Hypothalamus (tissue), 51 donors: ENCODE data around the gene STEAP1B.
"Not testable (repeated sequence)": the region's sequence is repeated elsewhere in the genome, so short reads cannot be mapped to it uniquely, and the experiment has no call there.

Source experiments
- DNase-seq, 51 donors: peaks; one replicate each; lab custom pipeline; 2025; lab: John Stamatoyannopoulos, UW

The STEAP1B gene

DNA sequence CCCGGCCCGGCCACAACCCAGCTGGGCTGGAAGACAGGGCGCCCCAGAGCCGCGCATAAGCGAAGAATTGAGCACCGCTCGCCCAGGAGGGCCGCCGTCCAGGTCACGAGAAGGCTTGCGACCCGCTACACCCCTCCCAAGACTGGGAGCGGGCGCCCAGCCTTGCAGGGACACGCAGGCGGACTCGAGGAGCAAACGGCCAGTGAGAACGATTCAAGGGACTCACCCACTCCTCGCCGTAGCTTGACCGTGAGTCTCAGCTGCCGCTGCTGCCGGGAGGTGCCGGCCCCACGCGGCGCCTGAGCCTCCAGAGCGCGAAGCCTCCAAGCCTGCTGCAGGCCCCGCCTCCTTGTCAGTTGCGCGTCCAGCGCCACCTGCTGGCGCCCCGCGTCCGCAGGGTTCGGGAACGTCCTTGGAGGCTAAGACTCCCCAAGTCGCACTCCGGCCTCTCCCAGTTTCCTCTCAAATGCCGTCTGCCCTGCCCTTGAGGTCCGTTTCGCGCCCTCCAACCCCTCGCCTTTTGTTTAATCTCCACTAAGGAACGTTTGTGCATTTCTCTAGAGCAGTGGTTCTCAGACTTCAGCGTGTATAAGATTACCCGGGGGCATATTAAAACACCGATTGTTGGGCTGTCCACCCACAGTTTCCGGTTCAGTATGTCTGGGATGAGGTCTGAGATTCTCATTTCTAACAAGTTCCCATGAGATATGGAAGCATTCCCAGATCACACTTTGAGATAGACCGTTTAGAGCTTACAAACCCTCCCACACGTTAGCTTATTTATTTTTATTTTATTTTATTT lies at the start of gene STEAP1B:
Gene STEAP1B, minus strand, starts transcription at position 301 of the 802 bp plus-strand sequence. CDS start 5,333 bp downstream, outside the sequence.
- DNase-seq, result peak in 50 of 51 donors; percentile 17 to 88 (median 63)

DNA sequence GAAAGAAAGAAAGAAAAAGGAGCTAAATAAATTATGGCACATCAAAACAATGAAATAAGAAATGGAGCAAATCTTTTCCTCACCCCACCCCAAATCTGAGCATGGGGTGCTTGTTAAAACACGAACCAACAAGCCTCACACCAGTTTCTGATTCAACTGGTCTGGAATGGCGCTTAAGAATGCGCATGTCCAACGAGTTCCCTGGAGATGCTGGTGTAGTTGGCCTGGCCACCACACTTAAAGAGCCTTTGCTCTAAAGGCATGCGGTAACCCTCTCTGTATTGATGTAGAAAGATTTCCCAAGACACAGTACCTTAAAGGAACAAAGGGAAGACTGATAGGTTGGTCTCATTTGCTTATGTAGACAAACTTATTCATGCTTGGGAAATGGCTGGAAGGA lies 49.1 kb upstream of the STEAP1B start:
- DNase-seq, result no peak

DNA sequence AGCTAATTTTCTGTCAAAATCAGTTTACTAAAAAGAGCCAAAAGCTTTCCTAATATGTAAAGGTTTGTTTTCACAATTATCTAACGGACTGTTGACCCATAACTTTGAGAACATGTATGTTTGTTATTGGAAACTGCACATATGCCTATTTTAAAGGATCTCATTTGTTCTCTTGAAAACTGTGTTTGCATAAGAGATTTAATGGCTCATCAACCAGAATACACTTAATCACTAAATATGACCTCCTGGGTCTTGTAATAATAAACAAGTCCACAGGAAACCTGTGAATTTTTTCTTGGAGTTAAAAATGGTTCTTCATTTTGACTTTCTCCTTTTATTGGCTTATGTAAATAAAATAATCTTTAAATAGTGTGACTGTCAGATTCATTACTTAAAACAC lies 48.3 kb upstream of the STEAP1B start:
- no peak for DNase-seq

GRCh38 chr7:22546769-22547168 lies 46.8 kb upstream of the STEAP1B start:
- no peak for DNase-seq

GRCh38 chr7:22545529-22545928 lies 45.5 kb upstream of the STEAP1B start:
- DNase-seq, result no peak

GRCh38 chr7:22544245-22544644 lies 44.3 kb upstream of the STEAP1B start:
- no peak for DNase-seq

DNA sequence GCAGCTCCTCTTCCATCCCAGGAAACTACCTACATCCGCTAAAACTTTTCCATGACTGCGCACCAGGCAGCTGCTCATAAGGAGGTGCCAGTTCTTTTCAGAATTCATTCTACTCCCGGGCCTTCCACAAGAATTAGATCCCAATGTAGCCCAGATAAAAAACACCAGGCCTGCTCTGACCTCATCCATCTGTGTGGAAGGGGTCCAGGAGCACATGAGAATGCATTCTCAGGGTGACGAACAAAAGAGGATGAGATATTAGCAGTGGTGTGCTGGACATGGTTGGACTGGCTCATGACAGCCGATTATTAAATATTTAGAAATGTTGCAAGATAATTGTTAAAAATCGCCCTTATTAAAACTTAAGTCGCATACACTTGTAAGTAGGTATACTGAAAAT lies 43.2 kb upstream of the STEAP1B start:
- DNase-seq, result no peak

GRCh38 chr7:22542669-22543068 lies 42.7 kb upstream of the STEAP1B start:
- no peak for DNase-seq

DNA sequence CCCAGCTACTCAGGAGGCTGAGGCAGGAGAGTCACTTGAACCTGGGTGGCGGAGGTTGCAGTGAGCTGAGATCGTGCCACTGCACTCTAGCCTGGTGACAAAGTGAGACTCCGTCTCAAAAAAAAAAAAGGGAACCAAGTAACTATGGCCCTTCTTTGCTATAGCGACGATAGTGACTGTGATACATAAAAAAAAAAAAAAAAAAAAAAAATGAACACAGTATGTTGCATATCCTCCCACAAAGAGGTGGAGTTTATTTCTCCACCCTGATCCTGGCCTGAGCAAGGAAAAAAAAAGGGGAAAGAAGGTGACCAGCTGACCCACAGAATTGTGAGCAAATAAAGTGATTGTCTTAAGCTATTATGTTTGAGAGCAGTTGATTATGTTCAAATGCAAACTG lies 42.3 kb upstream of the STEAP1B start:
- no peak for DNase-seq

GRCh38 chr7:22541789-22542188 lies 41.8 kb upstream of the STEAP1B start:
- DNase-seq, result no peak

DNA sequence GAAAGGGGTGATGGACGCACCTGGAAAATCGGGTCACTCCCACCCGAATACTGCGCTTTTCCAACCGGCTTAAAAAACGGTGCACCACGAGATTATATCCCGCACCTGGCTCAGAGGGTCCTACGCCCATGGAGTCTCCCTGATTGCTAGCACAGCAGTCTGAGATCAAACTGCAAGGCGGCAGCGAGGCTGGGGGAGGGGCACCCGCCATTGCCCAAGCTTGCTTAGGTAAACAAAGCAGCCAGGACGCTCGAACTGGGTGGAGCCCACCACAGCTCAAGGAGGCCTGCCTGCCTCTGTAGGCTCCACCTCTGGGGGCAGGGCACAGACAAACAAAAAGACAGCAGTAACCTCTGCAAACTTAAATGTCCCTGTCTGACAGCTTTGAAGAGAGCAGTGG lies 28.5 kb upstream of the STEAP1B start:
- DNase-seq, result not testable (repeated sequence)

GRCh38 chr7:22524353-22524947 lies 24.5 kb upstream of the STEAP1B start:
- not testable (repeated sequence) for DNase-seq

GRCh38 chr7:22523478-22524352 lies 23.7 kb upstream of the STEAP1B start:
- peak in 2 of 51 donors; percentile 7 to 10 for DNase-seq

GRCh38 chr7:22519560-22519959 lies 19.6 kb upstream of the STEAP1B start:
- DNase-seq, result not testable (repeated sequence)

- DNase-seq, result not testable (repeated sequence)
These were observed 17.0 kb upstream of the STEAP1B start for GRCh38 chr7:22516950-22517349.

DNA sequence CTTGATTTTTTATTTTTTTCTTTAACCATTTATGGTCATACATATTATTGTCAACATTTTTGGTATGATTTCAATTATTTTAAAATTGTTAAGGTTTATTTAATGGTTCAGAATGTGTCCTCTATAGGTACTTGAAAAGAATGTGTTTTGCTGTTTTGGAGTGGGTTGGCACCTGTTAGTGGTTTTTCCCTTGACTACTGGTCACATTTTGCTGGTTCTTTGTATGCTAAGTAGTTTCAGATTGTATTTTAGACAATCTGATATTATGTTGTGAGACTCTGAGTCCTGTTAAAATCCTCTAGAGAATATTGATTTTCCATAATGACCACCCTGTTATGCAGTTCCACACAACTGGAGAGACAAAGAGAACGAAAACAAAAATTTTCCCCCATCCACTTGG lies 15.0 kb upstream of the STEAP1B start:
- not testable (repeated sequence) for DNase-seq

GRCh38 chr7:22507320-22507719 lies 7.3 kb upstream of the STEAP1B start:
- DNase-seq, result not testable (repeated sequence)

DNA sequence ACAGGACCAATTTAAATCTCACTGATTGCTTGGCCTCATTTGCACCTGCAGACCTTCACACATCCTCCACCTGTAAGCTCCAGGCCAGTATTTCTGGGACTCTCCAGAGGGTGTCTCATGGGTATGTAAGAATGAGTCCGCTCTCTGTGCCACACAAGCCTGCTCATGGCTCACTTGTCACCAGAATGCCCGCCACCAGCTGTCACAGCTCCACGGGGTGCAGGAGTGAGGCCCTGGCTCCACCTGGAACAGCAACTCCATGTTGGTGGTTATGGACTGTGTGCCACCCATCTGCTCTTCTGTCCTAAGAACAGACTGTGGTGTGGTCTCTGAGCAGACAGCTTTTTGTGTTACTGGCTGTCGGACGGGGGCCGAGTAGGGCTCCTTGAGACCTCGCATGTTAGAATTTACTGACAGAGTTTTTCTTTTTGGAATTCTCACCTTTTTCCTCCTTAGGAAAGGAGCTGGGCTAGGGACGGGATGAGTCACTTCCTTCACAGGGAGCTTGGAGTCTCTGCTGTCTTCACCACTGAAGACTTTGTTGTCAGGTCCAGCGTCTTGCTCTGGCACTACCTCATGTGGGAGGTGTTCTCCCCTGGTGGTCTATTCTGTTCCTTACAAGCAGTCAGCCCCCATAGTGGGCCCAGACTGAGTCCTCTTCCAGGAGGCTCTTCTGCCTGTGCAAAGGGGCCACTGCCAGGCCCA lies 6.5 kb upstream of the STEAP1B start:
- DNase-seq, result not testable (repeated sequence)

- DNase-seq, result not testable (repeated sequence)
These were observed 4.5 kb upstream of the STEAP1B start for GRCh38 chr7:22504519-22504918.

DNA sequence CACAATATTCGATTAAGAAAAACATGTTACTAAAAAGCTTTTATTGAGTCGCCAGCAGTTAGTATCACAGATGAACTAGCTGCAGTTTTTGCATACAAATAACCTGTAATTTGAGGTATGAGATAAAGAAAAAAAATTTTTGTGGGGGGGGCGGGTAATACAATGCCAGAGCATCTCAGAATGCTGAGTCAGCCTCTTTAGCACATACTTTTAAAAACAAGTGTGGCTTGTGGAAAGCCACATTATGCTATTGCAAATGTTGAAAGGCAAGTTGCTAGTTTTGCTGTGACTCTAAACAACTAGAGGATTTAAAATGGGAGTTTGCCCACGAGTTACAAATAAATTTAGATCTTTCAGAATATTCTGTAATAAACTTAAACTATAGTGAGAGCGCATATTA lies 2.1 kb upstream of the STEAP1B start:
- DNase-seq, result not testable (repeated sequence)
